Measurements from ENCODE around the gene ZNF652.
"Not testable (repeated sequence)": the region's sequence is repeated elsewhere in the genome, so short reads cannot be mapped to it uniquely, and the experiment has no call there.

ZNF652 gene

GRCh38 chr17:49278076-49278475 lies 84.0 kb downstream of the ZNF652 start:
- Histone ChIP-seq H4K5ac (ENCODE audit: low read length) (no peak overlapping the region), H2BK5ac (ENCODE audit: low read length) (no peak overlapping the region), H3K4me1 (ENCODE audit: control insufficient read depth, low read depth, low read length) (no peaks in the 10 kb centered on the region), H3K27ac (ENCODE audit: low read depth, low read length) (no peak overlapping the region), H3K9ac (ENCODE audit: low read length) (no peak overlapping the region), H3K36me3 (ENCODE audit: control insufficient read depth, insufficient read depth, low read length) (no peaks in the 10 kb centered on the region), H3K18ac (ENCODE audit: low read length) (no peak overlapping the region), H3K4ac (ENCODE audit: low read depth, low read length) (no peak overlapping the region), H3K4me3 (ENCODE audit: low read length) (no peak overlapping the region), H3K23ac (ENCODE audit: low read length) (no peak overlapping the region), H3K56ac (ENCODE audit: low read length) (no peak overlapping the region), H2BK15ac (replicated peaks; ENCODE audit: low read depth) (no peak overlapping the region), H3K4me2 (ENCODE audit: low read length) (no peak overlapping the region), H4K8ac (ENCODE audit: low read depth, low read length) (no peak overlapping the region), H2BK120ac (ENCODE audit: low read depth, low read length) (no peak overlapping the region), H3K79me2 (ENCODE audit: control insufficient read depth, insufficient read depth, low read length) (no peaks in the 10 kb centered on the region), H2AK5ac (ENCODE audit: low read length) (no peak overlapping the region), H3K79me1 (ENCODE audit: low read length) (no peaks in the 10 kb centered on the region), H3K27me3 (ENCODE audit: insufficient read depth, low read length, poor library complexity) (no peaks in the 10 kb centered on the region)
- no CpG with 5 or more reads among the region's 3 CpGs for WGBS (ENCODE audit: extremely low coverage, insufficient coverage, low lambda C conversion rate)
- DNase-seq: no peak

- no peak overlapping the region for H3K27ac ChIP-seq (ENCODE audit: low read depth, low read length)
- H3K79me2 ChIP-seq (ENCODE audit: control insufficient read depth, insufficient read depth, low read length): no peaks in the 10 kb centered on the region
- no peak overlapping the region for H3K56ac ChIP-seq (ENCODE audit: low read length)
- no peaks in the 10 kb centered on the region for H3K79me1 ChIP-seq (ENCODE audit: low read length)
- no peak overlapping the region for H4K5ac ChIP-seq (ENCODE audit: low read length)
- H3K27me3 ChIP-seq (ENCODE audit: insufficient read depth, low read length, poor library complexity): no peaks in the 10 kb centered on the region
- H3K4ac ChIP-seq (ENCODE audit: low read depth, low read length): no peak overlapping the region
- no peak overlapping the region for H2AK5ac ChIP-seq (ENCODE audit: low read length)
- no peaks in the 10 kb centered on the region for H3K36me3 ChIP-seq (ENCODE audit: control insufficient read depth, insufficient read depth, low read length)
- H2BK15ac ChIP-seq (replicated peaks; ENCODE audit: low read depth): no peak overlapping the region
- H3K4me1 ChIP-seq (ENCODE audit: control insufficient read depth, low read depth, low read length): no peaks in the 10 kb centered on the region
- no peak overlapping the region for H3K4me2 ChIP-seq (ENCODE audit: low read length)
- no peak for DNase-seq
- H3K9ac ChIP-seq (ENCODE audit: low read length): no peak overlapping the region
- no CpG with 5 or more reads among the region's 13 CpGs for WGBS (ENCODE audit: extremely low coverage, insufficient coverage, low lambda C conversion rate)
- H3K4me3 ChIP-seq (ENCODE audit: low read length): no peak overlapping the region
- H3K23ac ChIP-seq (ENCODE audit: low read length): no peak overlapping the region
- H2BK120ac ChIP-seq (ENCODE audit: low read depth, low read length): no peak overlapping the region
- no peak overlapping the region for H2BK5ac ChIP-seq (ENCODE audit: low read length)
- no peak overlapping the region for H3K18ac ChIP-seq (ENCODE audit: low read length)
- H4K8ac ChIP-seq (ENCODE audit: low read depth, low read length): no peak overlapping the region
Observed at GRCh38 chr17:49277638-49278037, 84.4 kb downstream of the ZNF652 start.

- not testable (repeated sequence) for H3K4me2 ChIP-seq (ENCODE audit: low read length); H3K4me1 ChIP-seq (ENCODE audit: control insufficient read depth, low read depth, low read length); H2AK5ac ChIP-seq (ENCODE audit: low read length); H4K8ac ChIP-seq (ENCODE audit: low read depth, low read length); H3K4ac ChIP-seq (ENCODE audit: low read depth, low read length); H3K4me3 ChIP-seq (ENCODE audit: low read length); H2BK15ac ChIP-seq (replicated peaks; ENCODE audit: low read depth); H3K36me3 ChIP-seq (ENCODE audit: control insufficient read depth, insufficient read depth, low read length); H4K5ac ChIP-seq (ENCODE audit: low read length); H3K27ac ChIP-seq (ENCODE audit: low read depth, low read length); H3K18ac ChIP-seq (ENCODE audit: low read length); H3K27me3 ChIP-seq (ENCODE audit: insufficient read depth, low read length, poor library complexity); H3K9ac ChIP-seq (ENCODE audit: low read length); H2BK5ac ChIP-seq (ENCODE audit: low read length); H3K56ac ChIP-seq (ENCODE audit: low read length); H2BK120ac ChIP-seq (ENCODE audit: low read depth, low read length); H3K23ac ChIP-seq (ENCODE audit: low read length); H3K79me1 ChIP-seq (ENCODE audit: low read length); H3K79me2 ChIP-seq (ENCODE audit: control insufficient read depth, insufficient read depth, low read length); DNase-seq
- no CpG with 5 or more reads among the region's 12 CpGs for WGBS (ENCODE audit: extremely low coverage, insufficient coverage, low lambda C conversion rate)
Observed at GRCh38 chr17:49275981-49276380, 86.1 kb downstream of the ZNF652 start.

- H3K18ac ChIP-seq (ENCODE audit: low read length): no peak overlapping the region
- H3K4ac ChIP-seq (ENCODE audit: low read depth, low read length): no peak overlapping the region
- no peak overlapping the region for H3K4me2 ChIP-seq (ENCODE audit: low read length)
- no peak overlapping the region for H4K5ac ChIP-seq (ENCODE audit: low read length)
- no peak for DNase-seq
- no CpG with 5 or more reads among the region's 5 CpGs for WGBS (ENCODE audit: extremely low coverage, insufficient coverage, low lambda C conversion rate)
- no peak overlapping the region for H3K4me3 ChIP-seq (ENCODE audit: low read length)
- no peaks in the 10 kb centered on the region for H3K36me3 ChIP-seq (ENCODE audit: control insufficient read depth, insufficient read depth, low read length)
- H3K9ac ChIP-seq (ENCODE audit: low read length): no peak overlapping the region
- H2BK15ac ChIP-seq (replicated peaks; ENCODE audit: low read depth): no peak overlapping the region
- no peaks in the 10 kb centered on the region for H3K79me2 ChIP-seq (ENCODE audit: control insufficient read depth, insufficient read depth, low read length)
- H3K27me3 ChIP-seq (ENCODE audit: insufficient read depth, low read length, poor library complexity): no peaks in the 10 kb centered on the region
- no peak overlapping the region for H2AK5ac ChIP-seq (ENCODE audit: low read length)
- no peak overlapping the region for H3K23ac ChIP-seq (ENCODE audit: low read length)
- H3K27ac ChIP-seq (ENCODE audit: low read depth, low read length): no peak overlapping the region
- no peak overlapping the region for H4K8ac ChIP-seq (ENCODE audit: low read depth, low read length)
- H3K4me1 ChIP-seq (ENCODE audit: control insufficient read depth, low read depth, low read length): no peaks in the 10 kb centered on the region
- H2BK120ac ChIP-seq (ENCODE audit: low read depth, low read length): no peak overlapping the region
- H3K56ac ChIP-seq (ENCODE audit: low read length): no peak overlapping the region
- no peak overlapping the region for H2BK5ac ChIP-seq (ENCODE audit: low read length)
- no peaks in the 10 kb centered on the region for H3K79me1 ChIP-seq (ENCODE audit: low read length)
Observed at GRCh38 chr17:49269356-49269755, 92.7 kb downstream of the ZNF652 start.

- Histone ChIP-seq H3K23ac (ENCODE audit: low read length) (no peak overlapping the region), H3K56ac (ENCODE audit: low read length) (no peak overlapping the region), H2AK5ac (ENCODE audit: low read length) (no peak overlapping the region), H2BK15ac (replicated peaks; ENCODE audit: low read depth) (no peak overlapping the region), H3K36me3 (ENCODE audit: control insufficient read depth, insufficient read depth, low read length) (no peaks in the 10 kb centered on the region), H3K4me1 (ENCODE audit: control insufficient read depth, low read depth, low read length) (no peaks in the 10 kb centered on the region), H3K4me2 (ENCODE audit: low read length) (no peak overlapping the region), H3K27ac (ENCODE audit: low read depth, low read length) (no peak overlapping the region), H3K4ac (ENCODE audit: low read depth, low read length) (no peak overlapping the region), H4K5ac (ENCODE audit: low read length) (no peak overlapping the region), H3K18ac (ENCODE audit: low read length) (no peak overlapping the region), H2BK120ac (ENCODE audit: low read depth, low read length) (no peak overlapping the region), H3K79me1 (ENCODE audit: low read length) (no peaks in the 10 kb centered on the region), H3K9ac (ENCODE audit: low read length) (no peak overlapping the region), H2BK5ac (ENCODE audit: low read length) (no peak overlapping the region), H4K8ac (ENCODE audit: low read depth, low read length) (no peak overlapping the region), H3K27me3 (ENCODE audit: insufficient read depth, low read length, poor library complexity) (no peaks in the 10 kb centered on the region), H3K79me2 (ENCODE audit: control insufficient read depth, insufficient read depth, low read length) (no peaks in the 10 kb centered on the region), H3K4me3 (ENCODE audit: low read length) (no peak overlapping the region)
- no CpG with 5 or more reads among the region's 3 CpGs for WGBS (ENCODE audit: extremely low coverage, insufficient coverage, low lambda C conversion rate)
- no peak for DNase-seq
Observed at GRCh38 chr17:49267912-49268311, 94.1 kb downstream of the ZNF652 start.

- H3K9ac ChIP-seq (ENCODE audit: low read length): no peak overlapping the region
- no peaks in the 10 kb centered on the region for H3K36me3 ChIP-seq (ENCODE audit: control insufficient read depth, insufficient read depth, low read length)
- no peaks in the 10 kb centered on the region for H3K79me2 ChIP-seq (ENCODE audit: control insufficient read depth, insufficient read depth, low read length)
- H3K4me2 ChIP-seq (ENCODE audit: low read length): no peak overlapping the region
- H4K8ac ChIP-seq (ENCODE audit: low read depth, low read length): no peak overlapping the region
- H2BK15ac ChIP-seq (replicated peaks; ENCODE audit: low read depth): no peak overlapping the region
- H2BK120ac ChIP-seq (ENCODE audit: low read depth, low read length): no peak overlapping the region
- H3K27ac ChIP-seq (ENCODE audit: low read depth, low read length): no peak overlapping the region
- no peaks in the 10 kb centered on the region for H3K27me3 ChIP-seq (ENCODE audit: insufficient read depth, low read length, poor library complexity)
- no peak overlapping the region for H3K56ac ChIP-seq (ENCODE audit: low read length)
- no peak for DNase-seq
- whole genome bisulfite sequencing (ENCODE audit: extremely low coverage, insufficient coverage, low lambda C conversion rate): no CpG with 5 or more reads among the region's 2 CpGs
- H4K5ac ChIP-seq (ENCODE audit: low read length): no peak overlapping the region
- no peak overlapping the region for H2BK5ac ChIP-seq (ENCODE audit: low read length)
- no peak overlapping the region for H3K4ac ChIP-seq (ENCODE audit: low read depth, low read length)
- no peaks in the 10 kb centered on the region for H3K79me1 ChIP-seq (ENCODE audit: low read length)
- H2AK5ac ChIP-seq (ENCODE audit: low read length): no peak overlapping the region
- H3K23ac ChIP-seq (ENCODE audit: low read length): no peak overlapping the region
- H3K4me1 ChIP-seq (ENCODE audit: control insufficient read depth, low read depth, low read length): no peaks in the 10 kb centered on the region
- no peak overlapping the region for H3K4me3 ChIP-seq (ENCODE audit: low read length)
- no peak overlapping the region for H3K18ac ChIP-seq (ENCODE audit: low read length)
Observed at GRCh38 chr17:49266233-49266632, 95.8 kb downstream of the ZNF652 start.

Measured in mesendoderm (in vitro differentiated cells).